HCT116 (cell line): ENCODE results near the gene TSPAN1. TPM values are rescaled to one million over a fixed set of nuclear protein-coding genes. Genes with fewer than 3 reads are reported as not detected.

Source experiments
- ATAC-seq: fragments of 200-7000 bp; cut with Tn5 transposase; 2 replicates; pipeline ENCODE4 v1.9.1; 2020; ENCODE audit warnings: mild to moderate bottlenecking, moderate library complexity
- BruUV-seq: library from RNA; stranded (reverse); fragments of 400-500 nt; replicated peaks from 2 replicates; lab custom pipeline; 2021; lab: Mats Ljungman, UMichigan
- CTCF ChIA-PET: fragments of 300-600 bp; sonication (Branson Sonifier 250); formaldehyde crosslinking; loops from one replicate; lab custom pipeline; 2021; ENCODE audit warnings: antibody characterized with exemption; lab: Charles Lee
- POLR2A ChIA-PET: fragments of 300-600, 350-600 bp; sonication (Branson Sonifier 250); formaldehyde crosslinking; loops from one replicate; lab custom pipeline; 2021; ENCODE audit warnings: antibody characterized with exemption; lab: Charles Lee
- RAD21 ChIA-PET, 2 experiments: fragments of 300-600 bp; sonication (Branson Sonifier 250); formaldehyde crosslinking; loops; one replicate each; lab custom pipeline; 2023; ENCODE audit warnings: low total read pairs in 2 of 2; ENCODE audit not compliant: uncharacterized antibody in 2 of 2, unreplicated experiment in 2 of 2, low non-redundant PET in 1 of 2; lab: Charles Lee
- DNase-seq: peaks from one replicate; pipeline ENCODE4 v3.0.0-alpha.2; 2010; ENCODE audit warnings: low read depth, low spot score
- H2AFZ ChIP-seq: fragments of 200-600 bp; shearing (Covaris generic), sonication (generic); 2 replicates; pipeline ENCODE4 v1.6.1; 2017; ENCODE audit warnings: low read depth, mixed run types, mixed read lengths, antibody characterized with exemption, low read length; ENCODE audit not compliant: poor library complexity, severe bottlenecking
- H3K27ac ChIP-seq: 2 replicates; pipeline ENCODE4 v1.5.1; 2012; ENCODE audit warnings: low read depth, low read length
- H3K27me3 ChIP-seq: fragments of 200-600 bp; sonication (generic); 2 replicates; pipeline ENCODE4 v1.6.1; 2016; ENCODE audit warnings: mixed run types, low read length, mixed read lengths; ENCODE audit not compliant: insufficient read depth
- H3K36me3 ChIP-seq, 2 experiments: fragments of 200-500 bp in 1 of 2; fragments of 200-600 bp in 1 of 2; sonication (Bioruptor generic) in 1 of 2; sonication (generic) in 1 of 2; 2 replicates each; pipeline versions ENCODE4 v1.5.1 to v1.6.1; 2014 to 2016; ENCODE audit warnings: low read length in 2 of 2, inconsistent platforms in 1 of 2, mixed read lengths in 1 of 2, mixed run types in 1 of 2; ENCODE audit not compliant: insufficient read depth in 2 of 2, control insufficient read depth in 1 of 2
- H3K4me1 ChIP-seq, 2 experiments: fragments of 200-600 bp in 1 of 2; sonication (generic) in 1 of 2; 2 replicates each; pipeline versions ENCODE4 v1.5.1 to v1.6.1; 2012 to 2017; ENCODE audit warnings: low read length in 2 of 2, inconsistent platforms in 1 of 2, mild to moderate bottlenecking in 1 of 2, mixed read lengths in 1 of 2, mixed run types in 1 of 2, moderate library complexity in 1 of 2; ENCODE audit not compliant: insufficient read depth in 2 of 2, control insufficient read depth in 1 of 2
- H3K4me2 ChIP-seq: fragments of 200-600 bp; sonication (generic); 2 replicates; pipeline ENCODE4 v1.6.1; 2017; ENCODE audit warnings: mixed run types, low read length, mixed read lengths
- H3K4me3 ChIP-seq, 2 experiments: fragments of 200-600 bp in 1 of 2; sonication (generic) in 1 of 2; replicated peaks in 1 of 2; 2 replicates each; pipeline ENCODE4 v1.5.1; 2011 to 2016; ENCODE audit warnings: low read length in 2 of 2, control low read depth in 1 of 2, low read depth in 1 of 2, mild to moderate bottlenecking in 1 of 2, mixed read lengths in 1 of 2, mixed run types in 1 of 2
- H3K79me2 ChIP-seq: fragments of 200-600 bp; sonication (generic); 2 replicates; pipeline ENCODE4 v1.6.1; 2017; ENCODE audit warnings: mild to moderate bottlenecking, mixed run types, low read length, moderate library complexity, mixed read lengths; ENCODE audit not compliant: insufficient read depth
- H3K9ac ChIP-seq: fragments of 200-600 bp; sonication (generic); 2 replicates; pipeline ENCODE4 v1.6.1; 2016; ENCODE audit warnings: low read length, mixed read lengths
- H3K9me2 ChIP-seq: fragments of 200-600 bp; sonication (generic), shearing (Covaris generic); 2 replicates; pipeline ENCODE4 v1.6.1; 2017; ENCODE audit warnings: mixed run types, mild to moderate bottlenecking, moderate library complexity; ENCODE audit not compliant: insufficient read depth
- H3K9me3 ChIP-seq, 2 experiments: fragments of 200-500 bp in 1 of 2; fragments of 200-600 bp in 1 of 2; sonication (Bioruptor generic) in 1 of 2; sonication (generic) in 1 of 2; 2 replicates each; pipeline ENCODE4 v1.6.1; 2014 to 2017; ENCODE audit warnings: low read length in 2 of 2, mixed read lengths in 2 of 2, inconsistent platforms in 1 of 2, low read depth in 1 of 2, mild to moderate bottlenecking in 1 of 2, mixed run types in 1 of 2, moderate library complexity in 1 of 2; ENCODE audit not compliant: control insufficient read depth in 1 of 2, insufficient read depth in 1 of 2
- H4K20me1 ChIP-seq: fragments of 200-600 bp; sonication (generic), shearing (Covaris generic); 2 replicates; pipeline ENCODE4 v1.6.1; 2017; ENCODE audit warnings: mixed run types, mild to moderate bottlenecking, moderate library complexity; ENCODE audit not compliant: insufficient read depth
- CEBPB ChIP-seq: IDR thresholded peaks from 2 replicates; pipeline ENCODE4 v1.6.1; 2012; ENCODE audit warnings: low read depth
- CTCF ChIP-seq, 3 experiments: fragments of 200-600 bp in 1 of 3; sonication (generic) in 1 of 3; IDR thresholded peaks in 2 of 3; conservative IDR thresholded peaks in 1 of 3; 2 replicates each; pipeline ENCODE4 v1.5.1; 2012 to 2017; ENCODE audit warnings: low read depth in 2 of 3, low read length in 2 of 3, antibody characterized with exemption in 1 of 3, borderline replicate concordance in 1 of 3, control low read depth in 1 of 3, mild to moderate bottlenecking in 1 of 3, mixed read lengths in 1 of 3, mixed run types in 1 of 3, moderate library complexity in 1 of 3; ENCODE audit not compliant: insufficient read depth in 1 of 3
- EGR1 ChIP-seq: IDR thresholded peaks from 2 replicates; pipeline ENCODE4 v1.6.1; 2012; ENCODE audit warnings: low read depth
- ELF1 ChIP-seq: IDR thresholded peaks from 2 replicates; pipeline ENCODE4 v1.6.1; 2012; ENCODE audit warnings: low read depth, borderline replicate concordance
- EZH2 ChIP-seq: fragments of 200-600 bp; sonication (generic); IDR thresholded peaks from 2 replicates; pipeline ENCODE4 v1.6.1; 2017; ENCODE audit warnings: antibody characterized with exemption, mixed run types
- FOSL1 ChIP-seq: IDR thresholded peaks from 2 replicates; pipeline ENCODE4 v1.6.1; 2012; ENCODE audit warnings: low read depth
- JUND ChIP-seq: IDR thresholded peaks from 2 replicates; pipeline ENCODE4 v1.6.1; 2012
- RAD21 ChIP-seq: IDR thresholded peaks from 2 replicates; pipeline ENCODE4 v1.6.1; 2012; ENCODE audit warnings: low read depth, mild to moderate bottlenecking
- REST ChIP-seq: IDR thresholded peaks from 2 replicates; pipeline ENCODE4 v1.6.1; 2012; ENCODE audit warnings: low read depth
- SIN3A ChIP-seq: IDR thresholded peaks from 2 replicates; pipeline ENCODE4 v1.6.1; 2012; ENCODE audit warnings: low read depth
- SP1 ChIP-seq: IDR thresholded peaks from 2 replicates; pipeline ENCODE4 v1.6.1; 2012; ENCODE audit warnings: low read depth
- SRF ChIP-seq: IDR thresholded peaks from 2 replicates; pipeline ENCODE4 v1.6.1; 2012; ENCODE audit warnings: low read depth
- TCF7L2 ChIP-seq: IDR thresholded peaks from 2 replicates; pipeline ENCODE4 v1.7.0; 2011; ENCODE audit warnings: borderline replicate concordance, inconsistent platforms; ENCODE audit not compliant: insufficient read depth, insufficient read length; ENCODE audit errors: extremely low read depth
- YY1 ChIP-seq: IDR thresholded peaks from 2 replicates; pipeline ENCODE4 v1.6.1; 2011; ENCODE audit warnings: low read length, low read depth, moderate library complexity, mild to moderate bottlenecking; ENCODE audit not compliant: insufficient replicate concordance; ENCODE audit errors: extremely low read depth
- ZBTB33 ChIP-seq: IDR thresholded peaks from 2 replicates; pipeline ENCODE4 v1.6.1; 2011; ENCODE audit warnings: mild to moderate bottlenecking, low read length, moderate library complexity; ENCODE audit not compliant: insufficient replicate concordance; ENCODE audit errors: extremely low read depth
- ZFX ChIP-seq: fragments of 450-650 bp; IDR thresholded peaks from 2 replicates; pipeline ENCODE4 v1.6.1; 2017
- intact Hi-C: fragments of 100-400 bp; cut with micrococcal nuclease; formaldehyde crosslinking; loops from 2 replicates; pipeline ENCODE4 v1.10.0; 2022
- total RNA-seq: library from RNA; stranded (reverse); gene quantifications from one replicate; pipeline ENCODE4 v1.2.1, GENCODE V29; 2021; ENCODE audit not compliant: unreplicated experiment

The TSPAN1 gene
- total RNA-seq, 1 experiment from 2014 or later: 9.9 TPM

- RAD21 ChIA-PET: no interaction called here
- no peaks in the 10 kb centered on the region for H3K9me3 ChIP-seq
- intact Hi-C loops: no loop called here
- H2AFZ ChIP-seq: no peak overlapping the region
- no TSS peak for BruUV-seq
- peak overlapping the region; percentile 1 to 30; a peak in 3 of 4 replicates for H3K4me3 ChIP-seq
- H3K9me2 ChIP-seq: no peaks in the 10 kb centered on the region
- peak overlapping the region; percentile 30 for H3K4me2 ChIP-seq
- H3K9ac ChIP-seq: no peak overlapping the region
- TF ChIP-seq SP1 (no peak), YY1 (no peak), CEBPB (no peak), TCF7L2 (no peak), CTCF (IDR thresholded peaks at IDR 0.05 in 2 of 3, conservative IDR thresholded peaks at IDR 0.05 in 1 of 3; ENCODE audit: borderline replicate concordance in 1 of 3, insufficient read depth in 1 of 3, low read depth in 2 of 3, low read length in 2 of 3) (no peak), FOSL1 (no peak), ZFX (no peak), SIN3A (no peak), ELF1 (no peak), JUND (no peak), EZH2 (no peak), RAD21 (no peak), REST (no peak), SRF (no peak), ZBTB33 (no peak), EGR1 (no peak)
- CTCF ChIA-PET: no interaction called here
- no peaks in the 10 kb centered on the region for H4K20me1 ChIP-seq
- H3K27me3 ChIP-seq: no peaks in the 10 kb centered on the region
- no peaks in the 10 kb centered on the region for H3K36me3 ChIP-seq
- H3K4me1 ChIP-seq: peaks cover 3 to 27% of the 10 kb centered on the region in 2 experiments; a peak in 3 of 4 replicates
- no peaks in the 10 kb centered on the region for H3K79me2 ChIP-seq
- DNase-seq (no peak), ATAC-seq (no peak)
- POLR2A ChIA-PET: no interaction called here
- H3K27ac ChIP-seq: no peak overlapping the region
Measured at GRCh38 chr1:46219551-46220520, 44.9 kb downstream of the TSPAN1 start.
